ENCODE data around the gene FOXP2.

- TF ChIP-seq POLR2AphosphoS5 (IDR thresholded peaks at IDR 0.05; ENCODE audit: low read depth, low read length) = no peak
- no peak for TF ChIP-seq POLR2A (IDR thresholded peaks at IDR 0.05; ENCODE audit: low read depth, low read length)
- no peak for TF ChIP-seq SPI1 (IDR thresholded peaks at IDR 0.05; ENCODE audit: low read depth, low read length)
Observed at GRCh38 chr7:114647518-114647917, 232.9 kb downstream of the FOXP2 start.

Measured in GM12891 (cell line).